ENCODE measurements around the gene MTCH2. TPM values are rescaled to one million over a fixed set of nuclear protein-coding genes. Genes with fewer than 3 reads are reported as not detected.

MTCH2 gene
- total RNA-seq, 1 experiment from 2014 or later, result 160 TPM

GRCh38 chr11:47606731-47607130, 35.6 kb downstream of the MTCH2 start (continued):
- no peak for TF ChIP-seq STAT6 (CRISPR knock-in tag; conservative IDR thresholded peaks at IDR 0.05; ENCODE audit: low read depth)

DNA sequence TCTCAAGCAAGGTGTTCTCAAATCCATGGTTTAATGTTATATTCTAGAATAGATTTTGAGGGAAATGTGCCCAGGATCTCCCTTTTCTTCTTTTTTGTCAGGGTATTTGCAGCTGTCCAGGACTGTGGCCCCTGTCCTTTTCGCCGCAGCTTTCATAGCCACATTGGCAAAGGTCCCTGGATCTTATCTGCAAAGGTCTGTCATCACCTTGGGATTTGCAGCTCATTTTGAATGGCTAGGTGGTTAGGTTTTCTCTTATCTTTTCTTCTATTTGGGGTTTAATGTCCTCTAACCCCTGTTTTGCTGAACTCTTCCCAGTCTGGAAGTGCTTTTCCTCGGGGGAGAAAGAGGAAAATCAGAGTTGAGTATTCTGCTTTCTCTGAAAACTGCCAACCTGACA, 36.4 kb downstream of the MTCH2 start:
- CTCF ChIA-PET, result interaction anchor here (0.9 kb wide), 1 partner anchor 14 kb away, joined by 3 read pairs; no protein-coding TSS in a partner anchor
- Mint-ChIP-seq H3K27ac (no peak overlapping the region), H3K9me3 (no peaks in the 10 kb centered on the region), H3K4me1 (no peaks in the 10 kb centered on the region), H3K36me3 (no peaks in the 10 kb centered on the region), H3K4me3 (no peak overlapping the region), H3K27me3 (ENCODE audit: low read depth) (no peaks in the 10 kb centered on the region; the same call in 1 of the 2 replicates)
- POLR2A ChIA-PET, result interaction anchor here (0.6 kb wide), 2 partner anchors 31 to 188 kb away, joined by 3 to 5 read pairs; no protein-coding TSS in a partner anchor
- ATAC-seq (no peak), DNase-seq (ENCODE audit: low spot score) (no peak)
- TF ChIP-seq USF1 (CRISPR knock-in tag; IDR thresholded peaks at IDR 0.05) (no peak), MYBL2 (CRISPR knock-in tag; IDR thresholded peaks at IDR 0.05) (no peak), ZNF416 (CRISPR knock-in tag; IDR thresholded peaks at IDR 0.05) (no peak), ESRRA (CRISPR knock-in tag; IDR thresholded peaks at IDR 0.05; ENCODE audit: borderline replicate concordance) (no peak), JUN (CRISPR knock-in tag; IDR thresholded peaks at IDR 0.05) (no peak), GRHL2 (CRISPR knock-in tag; IDR thresholded peaks at IDR 0.05; ENCODE audit: insufficient replicate concordance, severe bottlenecking) (no peak), ZBTB21 (CRISPR knock-in tag; IDR thresholded peaks at IDR 0.05; ENCODE audit: borderline replicate concordance) (no peak)
- TF ChIP-seq, protein P1, sequence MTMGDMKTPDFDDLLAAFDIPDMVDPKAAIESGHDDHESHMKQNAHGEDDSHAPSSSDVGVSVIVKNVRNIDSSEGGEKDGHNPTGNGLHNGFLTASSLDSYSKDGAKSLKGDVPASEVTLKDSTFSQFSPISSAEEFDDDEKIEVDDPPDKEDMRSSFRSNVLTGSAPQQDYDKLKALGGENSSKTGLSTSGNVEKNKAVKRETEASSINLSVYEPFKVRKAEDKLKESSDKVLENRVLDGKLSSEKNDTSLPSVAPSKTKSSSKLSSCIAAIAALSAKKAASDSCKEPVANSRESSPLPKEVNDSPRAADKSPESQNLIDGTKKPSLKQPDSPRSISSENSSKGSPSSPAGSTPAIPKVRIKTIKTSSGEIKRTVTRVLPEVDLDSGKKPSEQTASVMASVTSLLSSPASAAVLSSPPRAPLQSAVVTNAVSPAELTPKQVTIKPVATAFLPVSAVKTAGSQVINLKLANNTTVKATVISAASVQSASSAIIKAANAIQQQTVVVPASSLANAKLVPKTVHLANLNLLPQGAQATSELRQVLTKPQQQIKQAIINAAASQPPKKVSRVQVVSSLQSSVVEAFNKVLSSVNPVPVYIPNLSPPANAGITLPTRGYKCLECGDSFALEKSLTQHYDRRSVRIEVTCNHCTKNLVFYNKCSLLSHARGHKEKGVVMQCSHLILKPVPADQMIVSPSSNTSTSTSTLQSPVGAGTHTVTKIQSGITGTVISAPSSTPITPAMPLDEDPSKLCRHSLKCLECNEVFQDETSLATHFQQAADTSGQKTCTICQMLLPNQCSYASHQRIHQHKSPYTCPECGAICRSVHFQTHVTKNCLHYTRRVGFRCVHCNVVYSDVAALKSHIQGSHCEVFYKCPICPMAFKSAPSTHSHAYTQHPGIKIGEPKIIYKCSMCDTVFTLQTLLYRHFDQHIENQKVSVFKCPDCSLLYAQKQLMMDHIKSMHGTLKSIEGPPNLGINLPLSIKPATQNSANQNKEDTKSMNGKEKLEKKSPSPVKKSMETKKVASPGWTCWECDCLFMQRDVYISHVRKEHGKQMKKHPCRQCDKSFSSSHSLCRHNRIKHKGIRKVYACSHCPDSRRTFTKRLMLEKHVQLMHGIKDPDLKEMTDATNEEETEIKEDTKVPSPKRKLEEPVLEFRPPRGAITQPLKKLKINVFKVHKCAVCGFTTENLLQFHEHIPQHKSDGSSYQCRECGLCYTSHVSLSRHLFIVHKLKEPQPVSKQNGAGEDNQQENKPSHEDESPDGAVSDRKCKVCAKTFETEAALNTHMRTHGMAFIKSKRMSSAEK (CRISPR knock-in tag; IDR thresholded peaks at IDR 0.05; ENCODE audit: borderline replicate concordance), result no peak

- H3K4me3 Mint-ChIP-seq, result no peak overlapping the region
- no peaks in the 10 kb centered on the region for H3K36me3 Mint-ChIP-seq
- POLR2A ChIA-PET, result no interaction called here
- DNase-seq (ENCODE audit: low spot score) (no peak), ATAC-seq (no peak)
- H3K4me1 Mint-ChIP-seq, result peaks cover 7% of the 10 kb centered on the region
- no peak overlapping the region for H3K27ac Mint-ChIP-seq
- no peaks in the 10 kb centered on the region; the same call in none of the 2 replicates for H3K27me3 Mint-ChIP-seq (ENCODE audit: low read depth)
- no peaks in the 10 kb centered on the region for H3K9me3 Mint-ChIP-seq
- CTCF ChIA-PET, result interaction anchor here (0.7 kb wide), 1 partner anchor 9 kb away, joined by 3 read pairs; the partner anchor contains the start of gene C1QTNF4
- TF ChIP-seq MLX (CRISPR knock-in tag; IDR thresholded peaks at IDR 0.05), result no peak
- no peak for TF ChIP-seq GRHL2 (CRISPR knock-in tag; IDR thresholded peaks at IDR 0.05; ENCODE audit: insufficient replicate concordance, severe bottlenecking)
- TF ChIP-seq, protein P2, sequence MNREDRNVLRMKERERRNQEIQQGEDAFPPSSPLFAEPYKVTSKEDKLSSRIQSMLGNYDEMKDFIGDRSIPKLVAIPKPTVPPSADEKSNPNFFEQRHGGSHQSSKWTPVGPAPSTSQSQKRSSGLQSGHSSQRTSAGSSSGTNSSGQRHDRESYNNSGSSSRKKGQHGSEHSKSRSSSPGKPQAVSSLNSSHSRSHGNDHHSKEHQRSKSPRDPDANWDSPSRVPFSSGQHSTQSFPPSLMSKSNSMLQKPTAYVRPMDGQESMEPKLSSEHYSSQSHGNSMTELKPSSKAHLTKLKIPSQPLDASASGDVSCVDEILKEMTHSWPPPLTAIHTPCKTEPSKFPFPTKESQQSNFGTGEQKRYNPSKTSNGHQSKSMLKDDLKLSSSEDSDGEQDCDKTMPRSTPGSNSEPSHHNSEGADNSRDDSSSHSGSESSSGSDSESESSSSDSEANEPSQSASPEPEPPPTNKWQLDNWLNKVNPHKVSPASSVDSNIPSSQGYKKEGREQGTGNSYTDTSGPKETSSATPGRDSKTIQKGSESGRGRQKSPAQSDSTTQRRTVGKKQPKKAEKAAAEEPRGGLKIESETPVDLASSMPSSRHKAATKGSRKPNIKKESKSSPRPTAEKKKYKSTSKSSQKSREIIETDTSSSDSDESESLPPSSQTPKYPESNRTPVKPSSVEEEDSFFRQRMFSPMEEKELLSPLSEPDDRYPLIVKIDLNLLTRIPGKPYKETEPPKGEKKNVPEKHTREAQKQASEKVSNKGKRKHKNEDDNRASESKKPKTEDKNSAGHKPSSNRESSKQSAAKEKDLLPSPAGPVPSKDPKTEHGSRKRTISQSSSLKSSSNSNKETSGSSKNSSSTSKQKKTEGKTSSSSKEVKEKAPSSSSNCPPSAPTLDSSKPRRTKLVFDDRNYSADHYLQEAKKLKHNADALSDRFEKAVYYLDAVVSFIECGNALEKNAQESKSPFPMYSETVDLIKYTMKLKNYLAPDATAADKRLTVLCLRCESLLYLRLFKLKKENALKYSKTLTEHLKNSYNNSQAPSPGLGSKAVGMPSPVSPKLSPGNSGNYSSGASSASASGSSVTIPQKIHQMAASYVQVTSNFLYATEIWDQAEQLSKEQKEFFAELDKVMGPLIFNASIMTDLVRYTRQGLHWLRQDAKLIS (CRISPR knock-in tag; IDR thresholded peaks at IDR 0.05; ENCODE audit: borderline replicate concordance), result no peak
- TF ChIP-seq ZNF121 (CRISPR knock-in tag; IDR thresholded peaks at IDR 0.05), result no peak
- TF ChIP-seq IRF2 (CRISPR knock-in tag; IDR thresholded peaks at IDR 0.05; ENCODE audit: borderline replicate concordance, low read depth), result no peak
- TF ChIP-seq ELF4 (CRISPR knock-in tag; IDR thresholded peaks at IDR 0.05; ENCODE audit: low read depth), result no peak
- TF ChIP-seq AR (CRISPR knock-in tag; IDR thresholded peaks at IDR 0.05), result no peak
- TF ChIP-seq, protein P3, sequence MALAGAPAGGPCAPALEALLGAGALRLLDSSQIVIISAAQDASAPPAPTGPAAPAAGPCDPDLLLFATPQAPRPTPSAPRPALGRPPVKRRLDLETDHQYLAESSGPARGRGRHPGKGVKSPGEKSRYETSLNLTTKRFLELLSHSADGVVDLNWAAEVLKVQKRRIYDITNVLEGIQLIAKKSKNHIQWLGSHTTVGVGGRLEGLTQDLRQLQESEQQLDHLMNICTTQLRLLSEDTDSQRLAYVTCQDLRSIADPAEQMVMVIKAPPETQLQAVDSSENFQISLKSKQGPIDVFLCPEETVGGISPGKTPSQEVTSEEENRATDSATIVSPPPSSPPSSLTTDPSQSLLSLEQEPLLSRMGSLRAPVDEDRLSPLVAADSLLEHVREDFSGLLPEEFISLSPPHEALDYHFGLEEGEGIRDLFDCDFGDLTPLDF (CRISPR knock-in tag; IDR thresholded peaks at IDR 0.05), result no peak
Measured at GRCh38 chr11:47603295-47603694, 39.1 kb downstream of the MTCH2 start.

Data from WTC11 (cell line).